SK-N-SH treated with all-trans-retinoic acid at 6 μM for 48 hours (cell line): ENCODE measurements around the gene DNAJB12.

ENCODE experiments used
- TF ChIP-seq, protein P1 (sequence below): fragments of 250-450 bp; sonication (Bioruptor Pico); IDR thresholded peaks from 2 replicates; pipeline ENCODE4 v1.8.0; 2020; ENCODE audit warnings: mild to moderate bottlenecking, moderate library complexity, borderline replicate concordance
- TF ChIP-seq, protein P2 (sequence below): fragments of 250-450 bp; sonication (Bioruptor Pico); IDR thresholded peaks from 2 replicates; pipeline ENCODE4 v1.8.0; 2021; ENCODE audit warnings: low read depth, mild to moderate bottlenecking, moderate library complexity, borderline replicate concordance

DNA sequence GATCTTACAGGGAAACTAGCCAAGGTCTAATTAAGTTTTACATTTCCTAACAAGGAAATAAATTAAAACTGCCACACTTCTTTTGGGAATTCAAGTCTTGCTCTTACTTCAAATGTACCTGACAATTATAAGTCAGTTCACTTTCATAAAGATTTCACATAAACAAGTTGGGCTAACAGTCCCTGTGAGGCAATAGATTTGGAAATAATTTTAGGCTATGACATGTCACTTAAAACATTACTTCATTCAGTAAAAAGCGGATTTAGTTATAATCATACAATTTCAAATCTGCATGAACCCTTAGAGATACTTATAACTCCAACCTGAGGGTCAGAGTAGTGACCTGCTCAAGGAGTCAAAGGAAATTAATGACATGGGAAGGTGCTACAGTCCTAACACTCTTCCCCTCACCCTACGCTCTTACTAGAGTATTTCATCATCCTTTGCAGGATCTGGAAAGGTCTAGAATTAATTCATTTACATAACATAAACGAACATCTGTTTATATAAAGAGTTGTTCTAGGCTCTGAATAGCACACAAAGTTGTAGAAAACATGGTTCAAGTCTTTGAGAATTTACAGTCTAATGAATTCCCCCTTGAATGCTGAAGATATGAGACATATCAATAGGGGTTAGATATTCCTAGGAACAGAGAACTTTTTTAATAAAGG lies 32.3 kb upstream of the DNAJB12 start:
- TF ChIP-seq, protein P1, sequence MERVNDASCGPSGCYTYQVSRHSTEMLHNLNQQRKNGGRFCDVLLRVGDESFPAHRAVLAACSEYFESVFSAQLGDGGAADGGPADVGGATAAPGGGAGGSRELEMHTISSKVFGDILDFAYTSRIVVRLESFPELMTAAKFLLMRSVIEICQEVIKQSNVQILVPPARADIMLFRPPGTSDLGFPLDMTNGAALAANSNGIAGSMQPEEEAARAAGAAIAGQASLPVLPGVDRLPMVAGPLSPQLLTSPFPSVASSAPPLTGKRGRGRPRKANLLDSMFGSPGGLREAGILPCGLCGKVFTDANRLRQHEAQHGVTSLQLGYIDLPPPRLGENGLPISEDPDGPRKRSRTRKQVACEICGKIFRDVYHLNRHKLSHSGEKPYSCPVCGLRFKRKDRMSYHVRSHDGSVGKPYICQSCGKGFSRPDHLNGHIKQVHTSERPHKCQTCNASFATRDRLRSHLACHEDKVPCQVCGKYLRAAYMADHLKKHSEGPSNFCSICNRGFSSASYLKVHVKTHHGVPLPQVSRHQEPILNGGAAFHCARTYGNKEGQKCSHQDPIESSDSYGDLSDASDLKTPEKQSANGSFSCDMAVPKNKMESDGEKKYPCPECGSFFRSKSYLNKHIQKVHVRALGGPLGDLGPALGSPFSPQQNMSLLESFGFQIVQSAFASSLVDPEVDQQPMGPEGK (CRISPR knock-in tag) = no peak
- TF ChIP-seq, protein P2, sequence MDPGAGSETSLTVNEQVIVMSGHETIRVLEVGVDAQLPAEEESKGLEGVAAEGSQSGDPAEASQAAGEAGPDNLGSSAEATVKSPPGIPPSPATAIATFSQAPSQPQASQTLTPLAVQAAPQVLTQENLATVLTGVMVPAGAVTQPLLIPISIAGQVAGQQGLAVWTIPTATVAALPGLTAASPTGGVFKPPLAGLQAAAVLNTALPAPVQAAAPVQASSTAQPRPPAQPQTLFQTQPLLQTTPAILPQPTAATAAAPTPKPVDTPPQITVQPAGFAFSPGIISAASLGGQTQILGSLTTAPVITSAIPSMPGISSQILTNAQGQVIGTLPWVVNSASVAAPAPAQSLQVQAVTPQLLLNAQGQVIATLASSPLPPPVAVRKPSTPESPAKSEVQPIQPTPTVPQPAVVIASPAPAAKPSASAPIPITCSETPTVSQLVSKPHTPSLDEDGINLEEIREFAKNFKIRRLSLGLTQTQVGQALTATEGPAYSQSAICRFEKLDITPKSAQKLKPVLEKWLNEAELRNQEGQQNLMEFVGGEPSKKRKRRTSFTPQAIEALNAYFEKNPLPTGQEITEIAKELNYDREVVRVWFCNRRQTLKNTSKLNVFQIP (CRISPR knock-in tag) = no peak
